Fibroblast of upper back skin (primary cell): ENCODE data around the gene STKLD1.
A peak's percentile ranks its signal among the peaks of the same experiment; 100 is the strongest.
"Not testable (repeated sequence)": the region's sequence is repeated elsewhere in the genome, so short reads cannot be mapped to it uniquely, and the experiment has no call there.

ENCODE experiments used
- DNase-seq: peaks from one replicate; pipeline ENCODE4 v3.0.0-alpha.2; 2013

STKLD1 gene

GRCh38 chr9:133389025-133389557, 12.9 kb downstream of the STKLD1 start:
- DNase-seq: no peak

DNA sequence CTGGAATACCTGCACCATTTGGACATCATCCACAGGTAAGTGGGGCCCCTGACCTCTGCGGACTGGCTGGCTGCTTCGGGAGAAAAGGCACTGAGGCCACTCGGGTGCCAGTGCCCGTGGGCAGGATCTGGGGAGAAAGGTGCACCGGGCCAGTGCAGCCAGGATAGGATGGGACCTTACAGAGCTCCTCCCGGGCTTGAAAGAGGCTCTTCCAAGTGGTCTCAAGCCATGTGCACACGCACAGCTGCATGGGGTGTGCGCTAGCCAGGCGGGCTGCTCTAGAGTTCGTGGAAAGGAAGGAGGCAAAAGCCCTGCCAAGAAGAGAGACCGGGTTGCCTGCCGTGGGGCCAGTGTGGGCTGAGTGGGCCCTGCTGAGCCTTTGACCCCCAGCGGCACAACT, 13.4 kb downstream of the STKLD1 start:
- DNase-seq: no peak

GRCh38 chr9:133390713-133391112, 14.5 kb downstream of the STKLD1 start:
- no peak for DNase-seq

GRCh38 chr9:133391449-133391848, 15.3 kb downstream of the STKLD1 start:
- not testable (repeated sequence) for DNase-seq

- DNase-seq: not testable (repeated sequence)
Observed at GRCh38 chr9:133392308-133392707, 16.1 kb downstream of the STKLD1 start.

- DNase-seq: no peak
Observed at GRCh38 chr9:133393399-133393798, 17.2 kb downstream of the STKLD1 start.

GRCh38 chr9:133394687-133395271, 18.6 kb downstream of the STKLD1 start:
- no peak for DNase-seq

- DNase-seq: no peak
Observed at GRCh38 chr9:133396952-133397351, 20.8 kb downstream of the STKLD1 start.

GRCh38 chr9:133397370-133397769, 21.2 kb downstream of the STKLD1 start:
- no peak for DNase-seq

DNA sequence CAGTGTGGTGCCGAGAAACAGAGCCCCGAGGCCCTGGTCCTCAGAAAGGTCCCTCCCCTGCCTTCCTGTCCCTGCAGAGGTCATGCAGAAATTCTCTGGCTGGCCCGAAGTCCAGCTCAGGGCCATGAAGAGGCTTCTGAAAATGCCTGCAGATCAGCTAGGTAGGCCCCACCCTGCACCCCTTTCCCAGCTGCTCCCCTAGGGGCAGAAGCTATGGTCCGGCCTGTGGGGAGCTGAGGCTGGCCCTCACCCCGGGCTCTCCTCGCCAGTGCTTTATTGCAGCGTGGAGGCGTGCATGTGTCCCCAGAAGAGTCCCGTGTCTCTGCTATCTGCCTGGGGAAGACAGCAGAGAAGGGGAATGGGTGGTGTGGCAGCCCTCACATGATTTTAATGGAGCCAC, 21.7 kb downstream of the STKLD1 start:
- no peak for DNase-seq

DNA sequence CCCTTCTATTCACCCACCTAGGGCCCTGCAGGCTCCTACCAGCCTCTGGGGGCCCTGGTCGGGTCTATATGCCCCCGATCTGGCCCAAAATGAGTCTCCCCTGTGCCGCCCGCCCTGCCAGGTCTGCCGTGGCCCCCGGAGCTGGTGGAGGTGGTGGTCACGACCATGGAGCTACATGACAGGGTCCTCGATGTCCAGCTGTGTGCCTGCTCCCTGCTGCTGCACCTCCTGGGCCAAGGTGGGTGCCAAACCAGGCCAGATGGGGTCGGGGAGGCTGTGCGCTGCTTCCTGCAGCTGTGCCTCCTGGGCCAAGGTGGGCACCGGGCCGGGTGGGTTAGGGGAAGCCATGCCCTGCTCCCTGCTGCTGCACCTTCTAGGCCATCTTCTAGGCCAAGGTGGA, 24.1 kb downstream of the STKLD1 start:
- DNase-seq: no peak

GRCh38 chr9:133401588-133401987, 25.4 kb downstream of the STKLD1 start:
- DNase-seq: no peak

DNA sequence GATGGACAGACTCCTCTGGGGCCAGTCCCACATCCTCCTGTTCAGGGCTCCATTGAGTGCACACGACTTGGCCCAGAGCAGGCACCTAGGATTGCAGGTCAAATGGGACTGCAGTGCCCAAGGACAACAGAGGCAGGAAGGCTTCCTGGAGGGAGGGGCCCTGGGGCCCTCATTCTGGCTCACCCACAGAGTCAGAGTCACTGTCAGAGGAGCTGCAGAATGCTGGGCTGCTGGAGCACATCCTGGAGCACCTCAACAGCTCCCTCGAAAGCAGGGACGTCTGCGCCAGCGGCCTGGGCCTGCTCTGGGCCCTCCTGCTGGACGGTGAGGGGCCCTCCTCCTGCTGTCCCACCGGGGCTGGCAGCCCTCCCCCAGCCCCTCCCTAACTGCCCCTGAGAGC, 26.5 kb downstream of the STKLD1 start:
- DNase-seq: no peak

DNA sequence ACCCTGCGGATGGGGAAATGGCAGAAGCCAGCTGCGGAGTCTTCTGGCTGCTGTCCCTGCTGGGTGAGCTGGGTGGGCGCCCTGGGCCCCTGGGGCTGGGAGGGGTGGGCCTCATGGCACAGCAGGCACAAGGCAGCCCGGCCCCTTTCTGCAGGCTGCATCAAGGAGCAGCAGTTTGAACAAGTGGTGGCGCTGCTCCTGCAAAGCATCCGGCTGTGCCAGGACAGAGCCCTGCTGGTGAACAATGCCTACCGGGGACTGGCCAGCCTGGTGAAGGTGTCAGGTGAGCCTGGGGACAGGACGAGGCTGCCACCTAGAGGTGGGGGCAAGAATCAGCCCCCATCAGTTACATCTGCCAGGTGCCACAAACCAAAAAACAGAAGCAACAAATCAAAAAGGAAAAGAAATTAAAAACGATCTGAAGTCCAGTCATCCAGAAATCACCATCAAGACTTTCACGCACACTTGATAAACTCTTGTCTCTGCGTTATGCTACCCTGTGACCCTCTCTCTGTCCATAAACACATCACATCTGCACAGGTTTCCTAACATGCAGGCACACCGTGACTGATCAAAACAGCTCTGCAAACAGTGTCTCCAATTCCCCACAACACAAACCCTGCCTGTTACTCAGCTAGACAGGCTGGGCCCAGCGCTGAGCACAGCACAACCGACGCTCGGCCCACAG, 27.7 kb downstream of the STKLD1 start:
- no peak for DNase-seq

GRCh38 chr9:133404454-133405002, 28.4 kb downstream of the STKLD1 start:
- no peak for DNase-seq

GRCh38 chr9:133405508-133406438, 29.6 kb downstream of the STKLD1 start:
- peak; percentile 28 for DNase-seq

GRCh38 chr9:133406480-133407307, 30.5 kb downstream of the STKLD1 start:
- peak; percentile 64 for DNase-seq

DNA sequence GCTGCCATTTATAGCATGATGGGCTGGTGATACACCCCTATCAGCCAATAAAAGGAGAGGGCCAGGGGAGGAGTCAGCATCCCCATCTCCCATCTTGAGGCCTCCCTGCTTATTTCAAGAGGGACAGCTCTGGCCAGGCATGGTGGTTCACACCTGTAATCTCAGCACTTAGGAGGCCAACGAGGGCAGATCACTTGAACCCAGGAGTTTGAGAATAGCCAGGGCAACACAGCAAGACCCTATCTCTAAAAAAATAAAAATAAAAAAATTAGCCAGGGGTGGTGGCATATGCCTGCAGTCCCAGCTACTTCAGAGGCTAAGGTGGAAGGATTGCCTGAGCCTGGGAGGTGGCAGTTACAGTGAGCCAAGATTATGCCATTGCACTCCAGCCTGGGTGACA, 31.9 kb downstream of the STKLD1 start:
- DNase-seq: no peak

- no peak for DNase-seq
Observed at GRCh38 chr9:133415170-133415569, 39.0 kb downstream of the STKLD1 start.

- peak; percentile 88 for DNase-seq
Observed at GRCh38 chr9:133417541-133418461, 41.6 kb downstream of the STKLD1 start, which contains the start of gene REXO4. REXO4 (minus strand) TSS chr9:133418010; CDS start chr9:133417844, 166 bp downstream.

DNA sequence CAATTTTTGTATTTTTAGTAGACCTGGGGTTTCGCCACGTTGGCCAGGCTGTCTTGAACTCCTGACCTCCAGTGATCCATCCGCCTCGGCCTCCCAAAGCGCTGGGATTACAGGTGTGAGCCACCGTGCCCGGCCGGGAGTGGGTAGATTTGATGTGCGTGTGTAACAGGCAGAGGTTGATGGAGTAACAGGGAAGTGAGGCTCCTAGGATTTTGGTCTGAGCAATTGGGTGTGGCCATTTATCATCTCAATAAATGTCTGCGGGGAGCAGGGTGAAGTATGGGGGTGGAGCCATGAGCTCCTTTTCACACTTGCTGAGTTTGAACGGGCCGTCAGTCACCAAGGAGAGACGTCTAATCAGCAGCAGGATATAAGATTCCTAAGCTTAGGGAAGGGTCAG, 42.8 kb downstream of the STKLD1 start:
- no peak for DNase-seq
